SK-N-SH (cell line): ENCODE results near the gene KCND1. TPM values are rescaled to one million over a fixed set of nuclear protein-coding genes. Genes with fewer than 3 reads are reported as not detected.

Experiments
- CTCF ChIA-PET: fragments of 300-600, 350-600 bp; formaldehyde crosslinking; extraction: SDS; loops from one replicate; lab custom pipeline; 2021; lab: Yijun Ruan, JAX
- POLR2A ChIA-PET: fragments of 350-600 bp; sonication (Branson Sonifier 250); formaldehyde crosslinking; extraction: SDS; loops from one replicate; lab custom pipeline; 2020; ENCODE audit warnings: antibody characterized with exemption, inconsistent platforms; lab: Yijun Ruan, JAX
- DNase-seq: peaks from one replicate; pipeline ENCODE4 v3.0.0; 2012
- H2AFZ ChIP-seq: fragments of 200-600 bp; sonication (generic); 2 replicates; pipeline ENCODE4 v1.8.1; 2016; ENCODE audit warnings: antibody characterized with exemption, mild to moderate bottlenecking, low read depth
- H3F3A ChIP-seq: fragments of 200-600 bp; sonication (generic); replicated peaks from 2 replicates; pipeline ENCODE3; 2016; ENCODE audit warnings: antibody characterized with exemption, mild to moderate bottlenecking; ENCODE audit not compliant: insufficient read depth
- H3K27ac ChIP-seq, 2 experiments: fragments of 200-500 bp in 1 of 2; fragments of 200-600 bp in 1 of 2; sonication (Bioruptor generic) in 1 of 2; sonication (generic), shearing (Covaris generic) in 1 of 2; 2 replicates each; pipeline versions ENCODE4 v1.5.1 to v1.6.1; 2014 to 2016; ENCODE audit warnings: low read depth in 2 of 2, inconsistent platforms in 1 of 2, low read length in 1 of 2, mild to moderate bottlenecking in 1 of 2, mixed read lengths in 1 of 2
- H3K27me3 ChIP-seq: fragments of 200-600 bp; sonication (generic), shearing (Covaris generic); 2 replicates; pipeline ENCODE4 v1.6.1; 2016; ENCODE audit warnings: mixed run types; ENCODE audit not compliant: insufficient read depth
- H3K36me3 ChIP-seq, 2 experiments: fragments of 200-500 bp in 1 of 2; fragments of 200-600 bp in 1 of 2; sonication (Bioruptor generic) in 1 of 2; sonication (generic) in 1 of 2; replicated peaks in 1 of 2; 2 replicates each; pipeline versions ENCODE3 to v1.5.1; 2014 to 2016; ENCODE audit warnings: low read length in 1 of 2, mild to moderate bottlenecking in 1 of 2; ENCODE audit not compliant: insufficient read depth in 2 of 2, control insufficient read depth in 1 of 2
- H3K4me1 ChIP-seq, 2 experiments: fragments of 200-500 bp in 1 of 2; fragments of 200-600 bp in 1 of 2; sonication (Bioruptor generic) in 1 of 2; sonication (generic), shearing (Covaris generic) in 1 of 2; 2 replicates each; pipeline versions ENCODE4 v1.5.1 to v1.6.1; 2014 to 2016; ENCODE audit warnings: low read depth in 1 of 2, low read length in 1 of 2, mixed run types in 1 of 2; ENCODE audit not compliant: insufficient read depth in 2 of 2, control insufficient read depth in 1 of 2
- H3K4me2 ChIP-seq: fragments of 200-600 bp; sonication (generic), shearing (Covaris generic); 2 replicates; pipeline ENCODE4 v1.6.1; 2017; ENCODE audit warnings: mixed run types
- H3K4me3 ChIP-seq, 2 experiments: fragments of 200-500 bp in 1 of 2; fragments of 200-600 bp in 1 of 2; sonication (Bioruptor generic) in 1 of 2; sonication (generic), shearing (Covaris generic) in 1 of 2; 2 replicates each; pipeline versions ENCODE4 v1.5.1 to v1.8.1; 2014 to 2016; ENCODE audit warnings: low read depth in 2 of 2, inconsistent platforms in 1 of 2, low read length in 1 of 2, mild to moderate bottlenecking in 1 of 2, mixed read lengths in 1 of 2, moderate library complexity in 1 of 2
- H3K79me2 ChIP-seq: fragments of 200-600 bp; sonication (generic); 2 replicates; pipeline ENCODE4 v1.8.1; 2017; ENCODE audit warnings: mild to moderate bottlenecking; ENCODE audit not compliant: insufficient read depth
- H3K9ac ChIP-seq: fragments of 200-600 bp; sonication (generic); 2 replicates; pipeline ENCODE4 v1.6.1; 2017; ENCODE audit warnings: mixed run types
- H3K9me2 ChIP-seq: fragments of 200-600 bp; sonication (generic); 2 replicates; pipeline ENCODE4 v1.6.1; 2017; ENCODE audit warnings: mixed run types
- H3K9me3 ChIP-seq: fragments of 200-600 bp; sonication (generic); 2 replicates; pipeline ENCODE4 v1.6.1; 2017; ENCODE audit warnings: mixed run types, mild to moderate bottlenecking, moderate library complexity
- H4K20me1 ChIP-seq: fragments of 200-600 bp; sonication (generic); 2 replicates; pipeline ENCODE4 v1.6.1; 2017; ENCODE audit warnings: mild to moderate bottlenecking, mixed run types; ENCODE audit not compliant: insufficient read depth
- EP300 ChIP-seq, 2 experiments: IDR thresholded peaks; 2 replicates each; pipeline versions ENCODE4 v1.4.0 to v1.6.1; 2012; ENCODE audit warnings: borderline replicate concordance in 1 of 2, low read depth in 1 of 2, low read length in 1 of 2
- JUND ChIP-seq: IDR thresholded peaks from 2 replicates; pipeline ENCODE4 v1.4.0; 2012
- MAX ChIP-seq: IDR thresholded peaks from 2 replicates; pipeline ENCODE4 v1.4.0; 2012; ENCODE audit warnings: low read depth
- PBX3 ChIP-seq: IDR thresholded peaks from 2 replicates; pipeline ENCODE4; 2012
- POLR2AphosphoS5 ChIP-seq: IDR thresholded peaks from 2 replicates; pipeline ENCODE4 v1.6.1; 2012; ENCODE audit warnings: low read depth, low read length
- RFX5 ChIP-seq: IDR thresholded peaks from 2 replicates; pipeline ENCODE4 v1.6.1; 2012; ENCODE audit warnings: mild to moderate bottlenecking, improper control_type of control experiment, low read length
- RXRA ChIP-seq: IDR thresholded peaks from 2 replicates; pipeline ENCODE4 v1.4.0; 2012; ENCODE audit warnings: low read depth, mild to moderate bottlenecking, borderline replicate concordance
- SMC3 ChIP-seq: IDR thresholded peaks from 2 replicates; pipeline ENCODE4 v1.6.1; 2012; ENCODE audit warnings: low read depth, low read length, improper control_type of control experiment
- USF1 ChIP-seq: IDR thresholded peaks from 2 replicates; pipeline ENCODE4 v1.4.0; 2012; ENCODE audit warnings: low read depth, borderline replicate concordance
- WGBS: methylation state at CpG from one replicate; pipeline ENCODE4 v1.1.6; 2017; ENCODE audit warnings: low lambda C conversion rate; 5-methylcytosine and 5-hydroxymethylcytosine counted together
- polyA plus RNA-seq, 3 experiments: library from polyadenylated mRNA; depleted of rRNA; stranded (reverse); fragments of >200 nt; gene quantifications; 2 replicates each; pipeline ENCODE4 v1.2.3, GENCODE V29; 2012

The KCND1 gene
- polyA plus RNA-seq, 1 of the 3 experiments (the other 2 are of a cell fraction): 1.2 TPM

- Histone ChIP-seq H3K9ac (no peak overlapping the region), H3K4me1 (peaks cover 0 to 12% of the 10 kb centered on the region in 2 experiments; a peak in 1 of 4 replicates), H3K79me2 (no peaks in the 10 kb centered on the region), H4K20me1 (no peaks in the 10 kb centered on the region), H3F3A (no peaks in the 10 kb centered on the region), H3K27ac (no peak overlapping the region), H3K36me3 (no peaks in the 10 kb centered on the region), H3K27me3 (peaks cover 20% of the 10 kb centered on the region; the same call in 1 of the 2 replicates), H3K9me2 (no peaks in the 10 kb centered on the region), H3K9me3 (no peaks in the 10 kb centered on the region), H3K4me2 (no peak overlapping the region), H3K4me3 (no peak overlapping the region), H2AFZ (no peak overlapping the region)
- POLR2A ChIA-PET: no interaction called here
- WGBS: 53% methylated on average over 1 of the region's 1 CpG
- TF ChIP-seq EP300 (IDR thresholded peaks at IDR 0.05; ENCODE audit: borderline replicate concordance in 1 of 2, low read depth in 1 of 2, low read length in 1 of 2): no peak
- TF ChIP-seq JUND: no peak
- no peak for TF ChIP-seq SMC3
- no peak for TF ChIP-seq RXRA
- TF ChIP-seq RFX5: no peak
- no peak for TF ChIP-seq MAX
- no peak for TF ChIP-seq PBX3
- no peak for TF ChIP-seq POLR2AphosphoS5
- CTCF ChIA-PET: no interaction called here
- DNase-seq: no peak
Observed at GRCh38 chrX:48968377-48968776, 3.3 kb downstream of the KCND1 start.

DNA sequence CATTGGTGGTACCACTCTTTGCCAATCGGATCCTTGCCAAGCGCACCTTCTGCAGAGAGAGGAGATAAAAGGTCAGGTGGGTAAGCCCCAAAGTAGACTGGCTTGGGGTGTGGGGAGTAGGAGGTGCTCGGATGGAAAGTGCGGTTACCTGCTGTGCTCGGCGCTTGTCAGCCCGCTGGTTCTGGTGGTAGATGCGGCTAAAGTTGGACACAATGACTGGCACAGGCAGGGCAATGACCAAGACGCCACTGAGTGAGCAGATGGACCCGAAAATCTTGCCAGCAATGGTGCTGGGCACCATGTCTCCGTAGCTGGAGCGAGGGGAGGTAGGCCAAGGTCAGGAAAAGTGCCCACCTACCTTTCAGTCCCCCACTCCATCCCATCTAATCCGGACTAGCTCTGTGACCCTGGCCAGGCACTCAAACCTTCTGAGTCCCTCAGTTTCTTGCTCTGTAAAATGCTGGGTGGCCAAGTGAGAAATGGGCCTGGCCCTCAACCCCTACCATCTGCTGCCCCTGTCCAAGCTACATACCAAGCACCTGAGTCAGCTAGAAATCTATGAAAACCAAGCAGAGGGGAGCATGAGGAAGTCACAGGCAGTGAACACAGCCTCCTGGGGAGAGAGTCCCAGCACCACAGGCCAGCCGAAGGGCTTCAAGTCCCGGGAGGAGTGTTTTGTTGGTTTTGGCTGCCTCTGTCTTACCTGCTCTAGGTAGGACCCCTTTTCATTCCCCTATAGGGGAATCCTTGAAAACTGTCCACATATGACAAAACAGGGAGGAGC is 4.7 kb downstream of the KCND1 start:
- POLR2A ChIA-PET: no interaction called here
- no peak for DNase-seq

More for the DNA sequence above, 4.7 kb downstream of the KCND1 start:
- H3F3A ChIP-seq: no peaks in the 10 kb centered on the region
- H3K9me3 ChIP-seq: no peaks in the 10 kb centered on the region
- H3K4me1 ChIP-seq: peaks cover 0 to 11% of the 10 kb centered on the region in 2 experiments; a peak in 1 of 4 replicates
- TF ChIP-seq USF1 (no peak), JUND (peak; percentile 30; the same call in 1 of the 2 replicates), RXRA (no peak)
- H3K36me3 ChIP-seq: no peaks in the 10 kb centered on the region
- H3K9ac ChIP-seq: no peak overlapping the region
- 0 out of 2 replicates have a peak overlapping the region, but pooled peaks have one; percentile 27 for H3K4me2 ChIP-seq
- H3K27me3 ChIP-seq: peaks cover 24% of the 10 kb centered on the region; the same call in 1 of the 2 replicates
- H3K27ac ChIP-seq: no peak overlapping the region; a peak in 2 of 4 replicates
- H3K79me2 ChIP-seq: no peaks in the 10 kb centered on the region
- CTCF ChIA-PET: interaction anchor here (1.3 to 1.4 kb wide), 2 partner anchors 63 to 77 kb away, joined by 3 to 4 read pairs; no protein-coding TSS in a partner anchor
- no peak overlapping the region for H3K4me3 ChIP-seq
- no peaks in the 10 kb centered on the region for H4K20me1 ChIP-seq
- H3K9me2 ChIP-seq: no peaks in the 10 kb centered on the region
- H2AFZ ChIP-seq: peak overlapping the region; percentile 21; the same call in 1 of the 2 replicates
- 57% methylated on average over 13 of the region's 15 CpGs for WGBS
